Endothelial cell (in vitro differentiated cells): Measurements from ENCODE around the gene ELP2. TPM values are rescaled to one million over a fixed set of nuclear protein-coding genes. Genes with fewer than 3 reads are reported as not detected.
"Not testable (repeated sequence)": the region's sequence is repeated elsewhere in the genome, so short reads cannot be mapped to it uniquely, and the experiment has no call there.

Source experiments
- DNase-seq: peaks from one replicate; pipeline ENCODE4 v3.0.0; 2021; ENCODE audit warnings: low spot score
- H3K27ac Mint-ChIP-seq: one replicate; pipeline ENCODE4 v1.8.0; 2021; ENCODE audit warnings: mixed read lengths, inconsistent platforms; ENCODE audit not compliant: unreplicated experiment
- H3K27me3 Mint-ChIP-seq: one replicate; pipeline ENCODE4 v1.8.0; 2021; ENCODE audit warnings: mild to moderate bottlenecking, moderate library complexity, mixed read lengths, inconsistent platforms; ENCODE audit not compliant: unreplicated experiment
- H3K36me3 Mint-ChIP-seq: one replicate; pipeline ENCODE4 v1.8.0; 2021; ENCODE audit warnings: mild to moderate bottlenecking, low read depth, mixed read lengths, inconsistent platforms; ENCODE audit not compliant: unreplicated experiment
- H3K4me1 Mint-ChIP-seq: one replicate; pipeline ENCODE4 v1.8.0; 2021; ENCODE audit warnings: mild to moderate bottlenecking, mixed read lengths, inconsistent platforms; ENCODE audit not compliant: unreplicated experiment
- H3K4me3 Mint-ChIP-seq: one replicate; pipeline ENCODE4 v1.8.0; 2021; ENCODE audit warnings: mild to moderate bottlenecking, mixed read lengths, inconsistent platforms; ENCODE audit not compliant: unreplicated experiment
- H3K9me3 Mint-ChIP-seq: one replicate; pipeline ENCODE4 v1.8.0; 2021; ENCODE audit warnings: mixed read lengths, inconsistent platforms; ENCODE audit not compliant: unreplicated experiment
- total RNA-seq: library from RNA; stranded (reverse); fragmentation: NEBNext Ultra II Directional; extraction: Animal tissue kit (Norgen Biotek cat#: 25700); gene quantifications from one replicate; pipeline ENCODE4 v1.2.1, GENCODE V29; 2021; ENCODE audit not compliant: unreplicated experiment
- TF ChIP-seq, protein P1 (sequence below): fragments of 200-600 bp; sonication (generic); IDR thresholded peaks from one replicate; pipeline ENCODE4 v1.5.0; 2021; ENCODE audit warnings: antibody characterized with exemption; ENCODE audit not compliant: unreplicated experiment

Gene ELP2
- total RNA-seq, 1 donor from 2014 or later: 90.5 TPM

DNA sequence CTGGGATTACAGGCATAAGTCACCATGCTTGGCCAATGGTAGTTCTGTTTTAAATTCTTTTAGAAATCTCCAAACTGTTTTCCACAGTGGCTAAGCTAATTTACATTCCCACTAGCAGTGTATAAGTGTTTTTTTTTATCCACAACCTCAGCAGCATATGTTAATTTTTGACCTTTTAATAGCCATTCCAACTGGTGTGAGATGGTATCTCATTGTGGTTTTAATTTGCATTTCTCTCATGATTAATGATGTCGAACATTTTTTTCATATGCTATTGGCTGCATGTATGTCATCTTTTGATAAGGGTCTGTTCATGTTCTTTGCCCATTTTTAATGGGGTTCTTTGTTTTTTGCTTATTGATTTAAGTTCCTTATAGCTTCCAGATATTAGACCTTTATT, 77.6 kb downstream of the ELP2 start:
- no peak for DNase-seq
- H3K36me3 Mint-ChIP-seq: no peaks in the 10 kb centered on the region
- peaks cover 3% of the 10 kb centered on the region for H3K27me3 Mint-ChIP-seq
- TF ChIP-seq, protein P1, sequence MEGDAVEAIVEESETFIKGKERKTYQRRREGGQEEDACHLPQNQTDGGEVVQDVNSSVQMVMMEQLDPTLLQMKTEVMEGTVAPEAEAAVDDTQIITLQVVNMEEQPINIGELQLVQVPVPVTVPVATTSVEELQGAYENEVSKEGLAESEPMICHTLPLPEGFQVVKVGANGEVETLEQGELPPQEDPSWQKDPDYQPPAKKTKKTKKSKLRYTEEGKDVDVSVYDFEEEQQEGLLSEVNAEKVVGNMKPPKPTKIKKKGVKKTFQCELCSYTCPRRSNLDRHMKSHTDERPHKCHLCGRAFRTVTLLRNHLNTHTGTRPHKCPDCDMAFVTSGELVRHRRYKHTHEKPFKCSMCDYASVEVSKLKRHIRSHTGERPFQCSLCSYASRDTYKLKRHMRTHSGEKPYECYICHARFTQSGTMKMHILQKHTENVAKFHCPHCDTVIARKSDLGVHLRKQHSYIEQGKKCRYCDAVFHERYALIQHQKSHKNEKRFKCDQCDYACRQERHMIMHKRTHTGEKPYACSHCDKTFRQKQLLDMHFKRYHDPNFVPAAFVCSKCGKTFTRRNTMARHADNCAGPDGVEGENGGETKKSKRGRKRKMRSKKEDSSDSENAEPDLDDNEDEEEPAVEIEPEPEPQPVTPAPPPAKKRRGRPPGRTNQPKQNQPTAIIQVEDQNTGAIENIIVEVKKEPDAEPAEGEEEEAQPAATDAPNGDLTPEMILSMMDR: no peak
- no peaks in the 10 kb centered on the region for H3K9me3 Mint-ChIP-seq
- H3K4me1 Mint-ChIP-seq: no peaks in the 10 kb centered on the region
- no peak overlapping the region for H3K27ac Mint-ChIP-seq
- no peak overlapping the region for H3K4me3 Mint-ChIP-seq

DNA sequence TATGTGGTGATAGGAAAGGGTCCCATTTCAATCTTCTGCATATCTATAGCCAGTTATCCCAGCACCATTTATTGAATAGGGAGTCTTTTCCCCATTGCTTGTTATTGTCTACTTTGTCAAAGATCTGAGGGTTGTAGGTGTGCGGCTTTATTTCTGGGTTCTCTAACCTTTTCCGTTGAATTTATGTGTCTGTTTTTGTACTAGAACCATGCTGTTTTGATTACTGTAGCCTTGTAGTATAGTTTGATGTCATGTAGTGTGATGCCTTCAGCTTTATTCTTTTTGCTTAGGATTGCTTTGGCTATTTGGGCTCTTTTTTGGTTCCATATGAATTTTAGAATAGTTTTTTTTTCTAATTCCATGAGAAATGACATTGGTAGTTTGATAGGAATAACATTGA, 78.3 kb downstream of the ELP2 start:
- H3K9me3 Mint-ChIP-seq, H3K4me1 Mint-ChIP-seq, DNase-seq, H3K27ac Mint-ChIP-seq, H3K36me3 Mint-ChIP-seq, H3K27me3 Mint-ChIP-seq, H3K4me3 Mint-ChIP-seq: not testable (repeated sequence)

DNA sequence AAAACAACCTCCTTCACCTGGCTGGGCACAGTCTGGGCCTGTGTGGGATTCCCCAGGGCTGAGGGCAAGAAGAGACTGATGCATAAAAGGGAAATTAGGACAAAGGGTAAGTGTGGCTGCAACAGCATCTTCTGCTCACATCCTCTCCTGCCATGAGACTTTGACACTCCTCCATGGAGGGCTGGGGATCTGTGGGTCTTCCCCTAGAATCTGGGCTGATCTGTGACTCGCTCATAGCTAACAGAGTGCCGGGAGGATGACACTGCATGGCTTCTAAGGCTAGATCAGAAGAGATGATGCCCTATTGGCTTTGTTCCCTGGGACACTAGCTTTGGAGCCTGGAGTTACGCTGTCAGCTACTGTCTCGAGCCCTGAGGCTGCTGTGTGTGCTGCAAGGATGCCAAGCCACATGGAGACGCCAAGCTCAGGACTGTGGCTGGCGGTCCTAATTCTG, 81.9 kb downstream of the ELP2 start:
- Mint-ChIP-seq H3K4me1 (no peaks in the 10 kb centered on the region), H3K9me3 (no peaks in the 10 kb centered on the region), H3K27ac (no peak overlapping the region), H3K27me3 (no peaks in the 10 kb centered on the region), H3K4me3 (no peak overlapping the region), H3K36me3 (no peaks in the 10 kb centered on the region)
- TF ChIP-seq, protein P1: no peak
- no peak for DNase-seq

DNA sequence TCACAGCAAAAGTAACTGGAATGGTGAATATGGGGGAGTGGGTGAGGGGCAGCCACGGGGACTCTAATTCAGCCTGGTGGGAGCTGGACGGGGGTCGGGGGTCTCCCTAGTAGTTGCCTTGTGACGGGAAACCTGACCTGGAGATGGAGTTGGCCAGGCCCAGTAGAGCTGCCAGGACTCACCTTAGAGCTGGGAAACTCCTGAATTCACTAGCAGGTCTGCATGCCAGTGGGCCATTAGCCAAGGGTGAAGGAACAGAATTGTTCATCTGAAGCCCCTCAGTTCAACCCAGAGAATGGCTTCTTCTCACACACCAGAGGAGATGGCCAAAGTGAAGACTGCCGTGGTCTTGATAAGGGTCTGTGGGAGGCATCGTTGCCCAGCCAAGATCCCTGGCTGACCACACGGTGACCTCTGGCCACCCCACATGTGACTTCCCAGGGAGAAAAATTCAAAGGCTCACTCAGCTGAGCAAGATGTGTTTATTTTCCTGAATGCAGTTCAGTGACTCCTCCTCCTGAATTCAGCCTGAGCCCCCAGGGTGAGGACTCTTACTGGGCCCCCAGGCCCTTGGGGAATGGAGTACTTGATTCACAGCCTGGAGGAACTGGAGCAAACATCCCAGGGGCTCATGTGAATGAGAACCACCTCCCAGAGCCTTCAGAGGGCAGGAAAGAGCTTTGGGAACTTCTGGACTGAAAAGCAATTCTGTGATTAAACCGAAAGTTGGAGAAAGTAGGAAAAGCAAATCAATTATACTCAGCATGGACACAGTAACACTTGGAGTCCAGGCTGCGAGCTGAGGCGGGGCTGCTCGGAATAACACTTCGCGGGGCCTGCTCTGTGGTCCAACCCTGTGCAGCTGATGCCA, 82.8 kb downstream of the ELP2 start:
- Mint-ChIP-seq H3K4me3 (no peak overlapping the region), H3K27ac (no peak overlapping the region), H3K36me3 (no peaks in the 10 kb centered on the region), H3K9me3 (no peaks in the 10 kb centered on the region), H3K4me1 (no peaks in the 10 kb centered on the region), H3K27me3 (no peaks in the 10 kb centered on the region)
- no peak for DNase-seq
- TF ChIP-seq, protein P1: no peak

DNA sequence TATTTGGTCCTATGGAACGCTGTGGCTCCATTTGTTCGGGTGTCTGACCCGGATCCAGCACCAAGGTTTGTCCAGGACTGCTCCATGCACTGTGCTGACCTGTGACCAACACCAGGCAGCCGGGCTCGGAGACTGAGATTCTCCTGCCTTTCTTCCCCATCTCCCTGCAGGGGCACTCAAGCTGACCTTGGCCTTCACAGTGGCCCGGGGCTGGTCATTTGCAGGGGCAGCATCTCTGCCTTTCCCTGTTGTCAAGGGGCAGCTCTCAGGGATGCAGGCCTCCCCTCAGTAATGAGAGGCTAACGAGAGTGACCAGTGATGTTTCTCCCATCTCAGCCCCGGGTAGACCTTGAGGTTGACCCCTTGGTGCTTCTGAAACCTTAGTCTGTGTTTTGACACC, 85.1 kb downstream of the ELP2 start:
- DNase-seq: no peak
- TF ChIP-seq, protein P1: no peak
- Mint-ChIP-seq H3K27me3 (no peaks in the 10 kb centered on the region), H3K9me3 (no peaks in the 10 kb centered on the region), H3K27ac (no peak overlapping the region), H3K36me3 (no peaks in the 10 kb centered on the region), H3K4me1 (no peaks in the 10 kb centered on the region), H3K4me3 (no peak overlapping the region)
